ENCODE data around the gene RAB11FIP3. TPM values are rescaled to one million over a fixed set of nuclear protein-coding genes. Genes with fewer than 3 reads are reported as not detected.
"Not testable (repeated sequence)": the region's sequence is repeated elsewhere in the genome, so short reads cannot be mapped to it uniquely, and the experiment has no call there.

RAB11FIP3 gene
- total RNA-seq, 2 experiments from 2014 or later, result 29.0 to 51.2 TPM

DNA sequence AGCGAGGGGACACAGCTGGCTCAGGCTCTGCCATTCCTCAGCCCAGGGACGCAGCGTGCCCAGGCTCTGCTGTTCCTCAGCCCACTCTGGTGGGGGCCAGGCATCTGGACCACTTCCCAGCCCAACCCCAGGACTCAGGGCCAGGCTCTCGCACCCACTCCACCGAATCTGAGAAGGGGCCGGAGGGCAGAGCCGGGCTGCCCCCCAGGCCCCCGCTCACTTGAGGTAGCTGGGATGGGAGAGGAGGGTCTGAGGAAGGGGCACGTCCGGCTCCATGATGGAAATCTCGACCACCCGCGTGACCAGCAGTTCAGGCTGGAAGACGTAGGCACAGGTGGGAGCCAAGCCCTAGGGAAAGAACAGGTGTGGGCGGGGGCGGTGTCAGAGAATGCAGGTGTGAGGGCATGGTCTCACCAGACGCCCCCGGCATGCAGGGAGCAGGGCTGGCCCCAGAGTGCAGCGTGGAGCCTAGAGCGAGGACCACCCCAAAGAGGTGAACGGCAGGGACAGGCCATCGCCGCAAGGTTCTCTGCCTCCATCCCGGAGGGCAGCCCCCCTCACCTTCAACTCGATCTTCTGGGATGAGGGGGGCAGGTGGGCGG is 48.5 kb upstream of the RAB11FIP3 start:
- no peaks in the 10 kb centered on the region for H3K79me2 ChIP-seq (ENCODE audit: insufficient read depth, low read depth, low read length)
- no peak overlapping the region for H3K4me3 ChIP-seq (ENCODE audit: low read depth, low read length, poor library complexity, severe bottlenecking)
- DNase-seq (ENCODE audit: low spot score), result no peak
- BruUV-seq (replicated peaks), result no TSS peak
- no peaks in the 10 kb centered on the region for H4K20me1 ChIP-seq (ENCODE audit: insufficient read depth, low read length)
- H3K27ac ChIP-seq (ENCODE audit: low read depth, low read length, poor library complexity, severe bottlenecking), result no peak overlapping the region
- intact Hi-C loops (cut with micrococcal nuclease; ENCODE audit: unreplicated experiment), result no loop called here
- H3K4me2 ChIP-seq (ENCODE audit: low read length), result no peak overlapping the region
- H3K9me3 ChIP-seq (ENCODE audit: low read length), result no peaks in the 10 kb centered on the region
- no peaks in the 10 kb centered on the region for H3K9me2 ChIP-seq (ENCODE audit: insufficient read depth, low read length)
- ChIA-PET POLR2A (no interaction called here), CTCF (ENCODE audit: unreplicated experiment) (no interaction called here)
- H3K36me3 ChIP-seq (ENCODE audit: insufficient read depth, low read length), result peaks cover 37% of the 10 kb centered on the region; the same call in 1 of the 2 replicates
- no peak overlapping the region for H2AFZ ChIP-seq (ENCODE audit: low read length)
- no peak for TF ChIP-seq EZH2phosphoT487 (IDR thresholded peaks at IDR 0.05; ENCODE audit: borderline replicate concordance, low read depth, low read length)
- TF ChIP-seq, protein P1, sequence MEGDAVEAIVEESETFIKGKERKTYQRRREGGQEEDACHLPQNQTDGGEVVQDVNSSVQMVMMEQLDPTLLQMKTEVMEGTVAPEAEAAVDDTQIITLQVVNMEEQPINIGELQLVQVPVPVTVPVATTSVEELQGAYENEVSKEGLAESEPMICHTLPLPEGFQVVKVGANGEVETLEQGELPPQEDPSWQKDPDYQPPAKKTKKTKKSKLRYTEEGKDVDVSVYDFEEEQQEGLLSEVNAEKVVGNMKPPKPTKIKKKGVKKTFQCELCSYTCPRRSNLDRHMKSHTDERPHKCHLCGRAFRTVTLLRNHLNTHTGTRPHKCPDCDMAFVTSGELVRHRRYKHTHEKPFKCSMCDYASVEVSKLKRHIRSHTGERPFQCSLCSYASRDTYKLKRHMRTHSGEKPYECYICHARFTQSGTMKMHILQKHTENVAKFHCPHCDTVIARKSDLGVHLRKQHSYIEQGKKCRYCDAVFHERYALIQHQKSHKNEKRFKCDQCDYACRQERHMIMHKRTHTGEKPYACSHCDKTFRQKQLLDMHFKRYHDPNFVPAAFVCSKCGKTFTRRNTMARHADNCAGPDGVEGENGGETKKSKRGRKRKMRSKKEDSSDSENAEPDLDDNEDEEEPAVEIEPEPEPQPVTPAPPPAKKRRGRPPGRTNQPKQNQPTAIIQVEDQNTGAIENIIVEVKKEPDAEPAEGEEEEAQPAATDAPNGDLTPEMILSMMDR (conservative IDR thresholded peaks at IDR 0.05; ENCODE audit: low read length), result no peak
- no peaks in the 10 kb centered on the region for H3K4me1 ChIP-seq (ENCODE audit: insufficient read depth, low read length, poor library complexity, severe bottlenecking)

GRCh38 chr16:377419-377951 is 48.0 kb upstream of the RAB11FIP3 start:
- intact Hi-C loops (cut with micrococcal nuclease; ENCODE audit: unreplicated experiment), result no loop called here
- Histone ChIP-seq H3K4me3 (ENCODE audit: low read depth, low read length, poor library complexity, severe bottlenecking) (no peak overlapping the region), H3K79me2 (ENCODE audit: insufficient read depth, low read depth, low read length) (no peaks in the 10 kb centered on the region), H4K20me1 (ENCODE audit: insufficient read depth, low read length) (no peaks in the 10 kb centered on the region), H2AFZ (ENCODE audit: low read length) (no peak overlapping the region), H3K4me2 (ENCODE audit: low read length) (no peak overlapping the region), H3K9me3 (ENCODE audit: low read length) (no peaks in the 10 kb centered on the region), H3K36me3 (ENCODE audit: insufficient read depth, low read length) (peaks cover 33% of the 10 kb centered on the region; the same call in 1 of the 2 replicates), H3K4me1 (ENCODE audit: insufficient read depth, low read length, poor library complexity, severe bottlenecking) (no peaks in the 10 kb centered on the region), H3K27ac (ENCODE audit: low read depth, low read length, poor library complexity, severe bottlenecking) (no peak overlapping the region), H3K9me2 (ENCODE audit: insufficient read depth, low read length) (no peaks in the 10 kb centered on the region)
- POLR2A ChIA-PET, result no interaction called here
- TF ChIP-seq EZH2phosphoT487 (IDR thresholded peaks at IDR 0.05; ENCODE audit: borderline replicate concordance, low read depth, low read length), result no peak
- TF ChIP-seq, protein P1 (conservative IDR thresholded peaks at IDR 0.05; ENCODE audit: low read length), result no peak
- CTCF ChIA-PET (ENCODE audit: unreplicated experiment), result no interaction called here
- no TSS peak for BruUV-seq (replicated peaks)
- no peak for DNase-seq (ENCODE audit: low spot score)

DNA sequence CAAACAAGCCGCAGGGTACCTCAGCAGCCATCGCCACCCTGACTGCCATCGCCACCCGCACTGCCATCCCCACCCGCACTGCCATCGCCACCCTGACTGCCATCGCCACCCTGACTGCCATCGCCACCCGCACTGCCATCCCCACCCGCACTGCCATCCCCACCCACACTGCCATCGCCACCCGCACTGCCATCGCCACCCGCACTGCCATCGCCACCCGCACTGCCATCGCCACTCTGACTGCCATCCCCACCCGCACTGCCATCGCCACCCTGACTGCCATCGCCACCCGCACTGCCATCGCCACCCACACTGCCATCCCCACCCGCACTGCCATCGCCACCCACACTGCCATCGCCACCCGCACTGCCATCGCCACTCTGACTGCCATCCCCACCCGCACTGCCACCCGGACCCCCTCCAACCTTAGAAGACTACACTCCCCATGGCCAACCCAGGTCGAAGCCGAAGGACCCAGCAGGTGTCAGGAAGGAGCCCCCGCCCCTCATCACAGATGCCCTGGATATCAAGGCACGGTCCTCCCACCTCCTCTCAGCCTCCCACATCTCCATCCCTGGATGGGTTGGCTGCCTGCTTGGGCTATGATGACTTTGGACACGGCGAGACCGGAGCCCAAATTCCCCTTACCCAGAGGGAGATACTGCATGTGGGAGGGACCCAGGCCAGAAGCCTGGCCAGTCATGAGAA is 47.2 kb upstream of the RAB11FIP3 start:
- H4K20me1 ChIP-seq (ENCODE audit: insufficient read depth, low read length); POLR2A ChIA-PET; H3K4me2 ChIP-seq (ENCODE audit: low read length); H2AFZ ChIP-seq (ENCODE audit: low read length); H3K9me3 ChIP-seq (ENCODE audit: low read length); H3K27ac ChIP-seq (ENCODE audit: low read depth, low read length, poor library complexity, severe bottlenecking); intact Hi-C loops (cut with micrococcal nuclease; ENCODE audit: unreplicated experiment); H3K79me2 ChIP-seq (ENCODE audit: insufficient read depth, low read depth, low read length); H3K4me3 ChIP-seq (ENCODE audit: low read depth, low read length, poor library complexity, severe bottlenecking); BruUV-seq (replicated peaks); DNase-seq (ENCODE audit: low spot score); CTCF ChIA-PET (ENCODE audit: unreplicated experiment); H3K4me1 ChIP-seq (ENCODE audit: insufficient read depth, low read length, poor library complexity, severe bottlenecking); H3K9me2 ChIP-seq (ENCODE audit: insufficient read depth, low read length): not testable (repeated sequence)
- peaks cover 30% of the 10 kb centered on the region; the same call in 1 of the 2 replicates for H3K36me3 ChIP-seq (ENCODE audit: insufficient read depth, low read length)

Measured in OCI-LY7 (cell line).